Loucy (cell line): ENCODE measurements around the gene GPRIN1.

Experiments
- H2AFZ ChIP-seq: fragments of 200-600 bp; sonication (generic); 2 replicates; pipeline ENCODE4 v1.6.0; 2016; ENCODE audit warnings: antibody characterized with exemption, mild to moderate bottlenecking, low read length, moderate library complexity
- H3F3A ChIP-seq: fragments of 200-600 bp; 2 replicates; pipeline ENCODE4 v1.6.0; 2016; ENCODE audit warnings: antibody characterized with exemption, low read depth, mild to moderate bottlenecking
- H3K27me3 ChIP-seq: fragments of 200-600 bp; sonication (generic); 2 replicates; pipeline ENCODE4 v1.6.1; 2014; ENCODE audit warnings: low read length, mild to moderate bottlenecking; ENCODE audit not compliant: insufficient read depth, poor library complexity, severe bottlenecking
- H3K36me3 ChIP-seq: fragments of 200-600 bp; sonication (generic); 2 replicates; pipeline ENCODE4 v1.6.1; 2016; ENCODE audit warnings: low read length; ENCODE audit not compliant: insufficient read depth
- H3K4me1 ChIP-seq: fragments of 200-600 bp; sonication (generic); 2 replicates; pipeline ENCODE4 v1.5.1; 2014; ENCODE audit warnings: low read length, mild to moderate bottlenecking; ENCODE audit not compliant: insufficient read depth, poor library complexity, severe bottlenecking
- H3K4me2 ChIP-seq: fragments of 200-600 bp; sonication (generic); 2 replicates; pipeline ENCODE4 v1.6.0; 2014; ENCODE audit warnings: antibody characterized with exemption, low read length, low read depth, mild to moderate bottlenecking; ENCODE audit not compliant: poor library complexity, severe bottlenecking
- H3K4me3 ChIP-seq: fragments of 200-600 bp; sonication (generic); 2 replicates; pipeline ENCODE4 v1.5.1; 2014; ENCODE audit warnings: low read length, mild to moderate bottlenecking, mixed read lengths; ENCODE audit not compliant: poor library complexity, severe bottlenecking
- H3K79me2 ChIP-seq: fragments of 200-600 bp; sonication (generic); 2 replicates; pipeline ENCODE4 v1.6.1; 2014; ENCODE audit warnings: low read length; ENCODE audit not compliant: insufficient read depth
- H3K9ac ChIP-seq: fragments of 200-600 bp; sonication (generic); 2 replicates; pipeline ENCODE4 v1.6.0; 2014; ENCODE audit warnings: mild to moderate bottlenecking, low read depth, low read length, moderate library complexity; ENCODE audit not compliant: poor library complexity, severe bottlenecking
- H3K9me2 ChIP-seq: fragments of 200-600 bp; sonication (generic); replicated peaks from 2 replicates; pipeline ENCODE4 v1.6.1; 2016; ENCODE audit warnings: low read depth, low read length, mixed read lengths
- H3K9me3 ChIP-seq: fragments of 200-600 bp; sonication (generic); 2 replicates; pipeline ENCODE4 v1.6.1; 2014; ENCODE audit warnings: mild to moderate bottlenecking, antibody characterized with exemption, low read length, low read depth; ENCODE audit not compliant: insufficient read depth
- H4K20me1 ChIP-seq: fragments of 200-600 bp; sonication (generic); 2 replicates; pipeline ENCODE4 v1.6.0; 2014; ENCODE audit warnings: antibody characterized with exemption, low read length, mild to moderate bottlenecking; ENCODE audit not compliant: insufficient read depth, poor library complexity, severe bottlenecking
- CTCF ChIP-seq: fragments of 200-600 bp; sonication (generic); conservative IDR thresholded peaks from 2 replicates; pipeline ENCODE4 v1.5.1; 2014; ENCODE audit warnings: mild to moderate bottlenecking, antibody characterized with exemption, low read length
- EZH2phosphoT487 ChIP-seq: fragments of 200-600 bp; IDR thresholded peaks from 2 replicates; pipeline ENCODE4 v1.6.1; 2018; ENCODE audit warnings: antibody characterized with exemption, mild to moderate bottlenecking, moderate library complexity, borderline replicate concordance

GPRIN1 gene

GRCh38 chr5:176644878-176645670 is 35.1 kb upstream of the GPRIN1 start:
- no peak overlapping the region for H3K4me2 ChIP-seq
- H2AFZ ChIP-seq = no peak overlapping the region
- H3F3A ChIP-seq = no peaks in the 10 kb centered on the region
- H3K9ac ChIP-seq = no peak overlapping the region
- no peaks in the 10 kb centered on the region for H3K36me3 ChIP-seq
- H3K27me3 ChIP-seq = no peaks in the 10 kb centered on the region
- H3K4me3 ChIP-seq = no peak overlapping the region
- peaks cover 12% of the 10 kb centered on the region for H3K4me1 ChIP-seq
- H3K9me3 ChIP-seq = no peaks in the 10 kb centered on the region
- peaks cover 7% of the 10 kb centered on the region; the same call in 1 of the 2 replicates for H3K79me2 ChIP-seq
- H4K20me1 ChIP-seq = no peaks in the 10 kb centered on the region
- no peaks in the 10 kb centered on the region for H3K9me2 ChIP-seq
- no peak for TF ChIP-seq EZH2phosphoT487
- TF ChIP-seq CTCF = no peak

- no peak overlapping the region for H2AFZ ChIP-seq
Measured at GRCh38 chr5:176644294-176644693, 34.3 kb upstream of the GPRIN1 start.

GRCh38 chr5:176643491-176644219 is 33.7 kb upstream of the GPRIN1 start:
- peaks cover 7% of the 10 kb centered on the region; the same call in 1 of the 2 replicates for H3K79me2 ChIP-seq
- H3K4me2 ChIP-seq = no peak overlapping the region
- H4K20me1 ChIP-seq = no peaks in the 10 kb centered on the region
- no peak overlapping the region for H3K4me3 ChIP-seq
- no peaks in the 10 kb centered on the region for H3K9me3 ChIP-seq
- no peak overlapping the region for H2AFZ ChIP-seq
- TF ChIP-seq EZH2phosphoT487 (no peak), CTCF (no peak)
- no peak overlapping the region for H3K9ac ChIP-seq
- H3K9me2 ChIP-seq = no peaks in the 10 kb centered on the region
- no peaks in the 10 kb centered on the region for H3F3A ChIP-seq
- peaks cover 7% of the 10 kb centered on the region for H3K4me1 ChIP-seq
- H3K36me3 ChIP-seq = no peaks in the 10 kb centered on the region
- no peaks in the 10 kb centered on the region for H3K27me3 ChIP-seq

More at GRCh38 chr5:176644294-176644693, 34.3 kb upstream of the GPRIN1 start:
- Histone ChIP-seq H3K9me3 (no peaks in the 10 kb centered on the region), H3K9me2 (no peaks in the 10 kb centered on the region), H3K36me3 (no peaks in the 10 kb centered on the region), H3K4me3 (no peak overlapping the region), H3K9ac (no peak overlapping the region), H4K20me1 (no peaks in the 10 kb centered on the region), H3K79me2 (peaks cover 7% of the 10 kb centered on the region; the same call in 1 of the 2 replicates), H3K4me1 (peaks cover 12% of the 10 kb centered on the region), H3F3A (no peaks in the 10 kb centered on the region), H3K4me2 (no peak overlapping the region), H3K27me3 (no peaks in the 10 kb centered on the region)
- TF ChIP-seq EZH2phosphoT487 (no peak), CTCF (no peak)
